Endothelial cell of umbilical vein (primary cell): ENCODE results near the gene NLE1. TPM values are rescaled to one million over a fixed set of nuclear protein-coding genes. Genes with fewer than 3 reads are reported as not detected.

Source experiments
- BruUV-seq: library from RNA; stranded (reverse); fragments of 400-500 nt; replicated peaks from 2 replicates; lab custom pipeline; 2021; lab: Mats Ljungman, UMichigan
- CTCF ChIA-PET: fragments of 300-600, 350-600 bp; sonication (Branson Sonifier 250); formaldehyde crosslinking; loops from one replicate; lab custom pipeline; 2021; ENCODE audit warnings: antibody characterized with exemption, inconsistent platforms; lab: Charles Lee
- POLR2A ChIA-PET: fragments of 300-600, 350-600 bp; sonication (Branson Sonifier 250); formaldehyde crosslinking; loops from one replicate; lab custom pipeline; 2021; ENCODE audit warnings: antibody characterized with exemption, inconsistent platforms; lab: Charles Lee
- DNase-seq: peaks from one replicate; pipeline ENCODE4 v3.0.0-alpha.2; 2011; ENCODE audit warnings: low read depth, low spot score
- FAIRE-seq: peaks from 2 replicates; lab custom pipeline; 2011; peaks lifted over from hg19 to GRCh38; lab: Jason Lieb, UNC
- H2AFZ ChIP-seq: 2 replicates; pipeline ENCODE4 v1.6.0; 2012; ENCODE audit warnings: low read depth, low read length, control low read depth, inconsistent platforms
- H3K27ac ChIP-seq: 2 replicates; pipeline ENCODE4 v1.5.1; 2011; ENCODE audit warnings: low read depth, mild to moderate bottlenecking, control low read depth, low read length, moderate library complexity; ENCODE audit not compliant: insufficient read depth
- H3K27me3 ChIP-seq, 2 experiments: 2 replicates each; pipeline versions ENCODE4 v1.6.0 to v1.6.1; 2011; ENCODE audit warnings: low read length in 2 of 2, mixed read lengths in 1 of 2; ENCODE audit not compliant: control insufficient read depth in 2 of 2, insufficient read depth in 2 of 2
- H3K36me3 ChIP-seq, 2 experiments: 2 replicates in 1 of 2; 3 replicates in 1 of 2; pipeline ENCODE4 v1.5.1; 2011; ENCODE audit warnings: low read length in 2 of 2, mild to moderate bottlenecking in 1 of 2, moderate library complexity in 1 of 2; ENCODE audit not compliant: control insufficient read depth in 2 of 2, insufficient read depth in 2 of 2; ENCODE audit errors: extremely low read depth in 1 of 2
- H3K4me1 ChIP-seq: 3 replicates; pipeline ENCODE4 v1.5.1; 2011; ENCODE audit warnings: mild to moderate bottlenecking, low read length; ENCODE audit not compliant: control insufficient read depth, insufficient read depth; ENCODE audit errors: extremely low read depth
- H3K4me2 ChIP-seq: 2 replicates; pipeline ENCODE4 v1.6.1; 2011; ENCODE audit warnings: low read length, control low read depth, mixed read lengths; ENCODE audit not compliant: insufficient read depth
- H3K4me3 ChIP-seq, 3 experiments: fragments of 200-600 bp in 1 of 3; sonication (generic), shearing (Covaris generic) in 1 of 3; replicated peaks in 1 of 3; 2 replicates each; pipeline ENCODE4 v1.5.1; 2011 to 2016; ENCODE audit warnings: control low read depth in 3 of 3, low read length in 3 of 3, mild to moderate bottlenecking in 2 of 3, inconsistent platforms in 1 of 3, low read depth in 1 of 3, moderate library complexity in 1 of 3; ENCODE audit not compliant: insufficient read depth in 1 of 3
- H3K79me2 ChIP-seq: 2 replicates; pipeline ENCODE4 v1.6.0; 2012; ENCODE audit warnings: low read length, inconsistent platforms; ENCODE audit not compliant: control insufficient read depth, insufficient read depth
- H3K9ac ChIP-seq: replicated peaks from 2 replicates; pipeline ENCODE3; 2011; ENCODE audit warnings: low read length, control low read depth; ENCODE audit not compliant: insufficient read depth; ENCODE audit errors: extremely low read depth
- H3K9me1 ChIP-seq: replicated peaks from 3 replicates; pipeline ENCODE4 v1.6.0; 2011; ENCODE audit warnings: mild to moderate bottlenecking, low read length; ENCODE audit not compliant: control insufficient read depth, insufficient read depth; ENCODE audit errors: extremely low read depth
- H3K9me3 ChIP-seq: replicated peaks from 2 replicates; pipeline ENCODE4 v1.5.1; 2012; ENCODE audit warnings: low read length, inconsistent platforms; ENCODE audit not compliant: control insufficient read depth, insufficient read depth
- H4K20me1 ChIP-seq: replicated peaks from 2 replicates; pipeline ENCODE3; 2011; ENCODE audit warnings: mild to moderate bottlenecking, low read length; ENCODE audit not compliant: control insufficient read depth, insufficient read depth; ENCODE audit errors: extremely low read depth
- EZH2 ChIP-seq: IDR thresholded peaks from 2 replicates; pipeline ENCODE4 v1.6.1; 2012; ENCODE audit warnings: borderline replicate concordance, low read depth, mild to moderate bottlenecking, moderate library complexity, low read length, inconsistent platforms; ENCODE audit not compliant: severe bottlenecking
- FOS ChIP-seq: IDR thresholded peaks from 2 replicates; pipeline ENCODE4 v1.6.1; 2011; ENCODE audit warnings: mild to moderate bottlenecking, low read length, moderate library complexity, borderline replicate concordance; ENCODE audit not compliant: insufficient read depth
- JUN ChIP-seq: IDR thresholded peaks from 2 replicates; pipeline ENCODE4 v1.6.1; 2011; ENCODE audit warnings: borderline replicate concordance, low read depth; ENCODE audit not compliant: insufficient read length, insufficient read depth
- POLR2AphosphoS5 ChIP-seq: IDR thresholded peaks from 2 replicates; pipeline ENCODE4 v1.6.1; 2012; ENCODE audit warnings: low read depth, mild to moderate bottlenecking, control low read depth, low read length, moderate library complexity; ENCODE audit not compliant: insufficient read depth
- dilution Hi-C: fragments of 300-500 bp; cut with MboI; formaldehyde crosslinking; loops from one replicate; pipeline ENCODE4 v1.15.0; 2019; ENCODE audit warnings: low sequenced_read_pairs; ENCODE audit not compliant: extremely low pct_ligation_motif_present
- intact Hi-C: fragments of 100-400 bp; cut with micrococcal nuclease; formaldehyde crosslinking; loops from one replicate; pipeline ENCODE4 v1.10.0; 2022
- polyA plus RNA-seq, 4 experiments: library from polyadenylated mRNA; depleted of rRNA in 3 of 4; stranded (reverse) in 3 of 4; unstranded in 1 of 4; fragments of >200 nt; gene quantifications; 2 replicates each; pipeline versions ENCODE4 v1.2.1 to v1.2.3, GENCODE V29; 2011 to 2012; ENCODE audit warnings: missing spikeins in 1 of 4
- total RNA-seq: library from RNA; stranded (reverse); gene quantifications from 2 replicates; pipeline ENCODE4 v1.2.3, GENCODE V29; 2021
- TF ChIP-seq, protein P1 (sequence below), 2 donors: IDR thresholded peaks; 1 replicate in 1 of 2; 2 replicates in 1 of 2; pipeline ENCODE4 v1.5.1; 2011; ENCODE audit warnings: low read length in 2 of 2, mild to moderate bottlenecking in 2 of 2, moderate library complexity in 2 of 2, control low read depth in 1 of 2, inconsistent platforms in 1 of 2, low read depth in 1 of 2; ENCODE audit not compliant: insufficient read depth in 1 of 2; ENCODE audit errors: extremely low read depth in 1 of 2
- TF ChIP-seq, protein P2 (sequence below): IDR thresholded peaks from 2 replicates; pipeline ENCODE4 v1.6.1; 2011; ENCODE audit not compliant: insufficient read depth, insufficient read length

Gene NLE1
- total and polyA plus RNA-seq, 2 donors (not counting 3 experiments of a cell fraction or from before 2014, with no cell fraction given) = 19.1 to 22.8 TPM

- H3K4me1 ChIP-seq = no peaks in the 10 kb centered on the region
- intact Hi-C loops = loop anchor here (10.0 kb wide), 1 partner anchor 259 kb away; the partner anchor contains the start of gene SLFN12
- H3K27ac ChIP-seq = no peak overlapping the region
- BruUV-seq = no TSS peak
- DNase-seq (no peak), FAIRE-seq (no peak)
- H3K4me2 ChIP-seq = no peak overlapping the region
- ChIA-PET POLR2A (no interaction called here), CTCF (interaction anchor here (1.3 kb wide), 1 partner anchor 571 kb away, joined by 3 read pairs; no protein-coding TSS in a partner anchor)
- H3K9me3 ChIP-seq = no peaks in the 10 kb centered on the region
- H3K9ac ChIP-seq = no peak overlapping the region
- no peaks in the 10 kb centered on the region for H4K20me1 ChIP-seq
- no peaks in the 10 kb centered on the region for H3K36me3 ChIP-seq
- no peak overlapping the region for H3K4me3 ChIP-seq
- dilution Hi-C loops = no loop called here
- H2AFZ ChIP-seq = no peak overlapping the region
- TF ChIP-seq POLR2AphosphoS5 (no peak), FOS (no peak), JUN (no peak), EZH2 (no peak)
- TF ChIP-seq, protein P1, sequence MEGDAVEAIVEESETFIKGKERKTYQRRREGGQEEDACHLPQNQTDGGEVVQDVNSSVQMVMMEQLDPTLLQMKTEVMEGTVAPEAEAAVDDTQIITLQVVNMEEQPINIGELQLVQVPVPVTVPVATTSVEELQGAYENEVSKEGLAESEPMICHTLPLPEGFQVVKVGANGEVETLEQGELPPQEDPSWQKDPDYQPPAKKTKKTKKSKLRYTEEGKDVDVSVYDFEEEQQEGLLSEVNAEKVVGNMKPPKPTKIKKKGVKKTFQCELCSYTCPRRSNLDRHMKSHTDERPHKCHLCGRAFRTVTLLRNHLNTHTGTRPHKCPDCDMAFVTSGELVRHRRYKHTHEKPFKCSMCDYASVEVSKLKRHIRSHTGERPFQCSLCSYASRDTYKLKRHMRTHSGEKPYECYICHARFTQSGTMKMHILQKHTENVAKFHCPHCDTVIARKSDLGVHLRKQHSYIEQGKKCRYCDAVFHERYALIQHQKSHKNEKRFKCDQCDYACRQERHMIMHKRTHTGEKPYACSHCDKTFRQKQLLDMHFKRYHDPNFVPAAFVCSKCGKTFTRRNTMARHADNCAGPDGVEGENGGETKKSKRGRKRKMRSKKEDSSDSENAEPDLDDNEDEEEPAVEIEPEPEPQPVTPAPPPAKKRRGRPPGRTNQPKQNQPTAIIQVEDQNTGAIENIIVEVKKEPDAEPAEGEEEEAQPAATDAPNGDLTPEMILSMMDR (IDR thresholded peaks at IDR 0.05; ENCODE audit: extremely low read depth in 1 of 2, insufficient read depth in 1 of 2, low read depth in 1 of 2, low read length in 2 of 2) = no peak
- TF ChIP-seq, protein P2, sequence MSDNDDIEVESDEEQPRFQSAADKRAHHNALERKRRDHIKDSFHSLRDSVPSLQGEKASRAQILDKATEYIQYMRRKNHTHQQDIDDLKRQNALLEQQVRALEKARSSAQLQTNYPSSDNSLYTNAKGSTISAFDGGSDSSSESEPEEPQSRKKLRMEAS = no peak
- H3K79me2 ChIP-seq = no peaks in the 10 kb centered on the region
- H3K27me3 ChIP-seq = peaks cover 0 to 3% of the 10 kb centered on the region in 2 experiments
- no peaks in the 10 kb centered on the region for H3K9me1 ChIP-seq
Observed at GRCh38 chr17:35175638-35176415, 33.7 kb upstream of the NLE1 start.
